IPS-18a (cell line): ENCODE data around the gene FGGY.
"Not testable (repeated sequence)": the region's sequence is repeated elsewhere in the genome, so short reads cannot be mapped to it uniquely, and the experiment has no call there.

Experiments used
- H3K27ac ChIP-seq: one replicate; pipeline ENCODE4 v1.5.1; 2013; ENCODE audit warnings: low read length
- H3K27me3 ChIP-seq: one replicate; pipeline ENCODE4 v1.6.1; 2013; ENCODE audit warnings: mild to moderate bottlenecking, low read length; ENCODE audit not compliant: control insufficient read depth, insufficient read depth
- H3K36me3 ChIP-seq: one replicate; pipeline ENCODE4 v1.6.1; 2013; ENCODE audit warnings: low read depth, low read length; ENCODE audit not compliant: control insufficient read depth
- H3K4me1 ChIP-seq: one replicate; pipeline ENCODE4 v1.6.1; 2013; ENCODE audit warnings: low read depth, low read length; ENCODE audit not compliant: control insufficient read depth
- H3K4me3 ChIP-seq: one replicate; pipeline ENCODE4 v1.5.1; 2013; ENCODE audit warnings: low read length
- H3K9ac ChIP-seq: one replicate; pipeline ENCODE4 v1.6.1; 2013; ENCODE audit warnings: mild to moderate bottlenecking, low read length, moderate library complexity
- H3K9me3 ChIP-seq: one replicate; pipeline ENCODE4 v1.6.1; 2013; ENCODE audit warnings: low read depth, low read length; ENCODE audit not compliant: control insufficient read depth

Gene FGGY

DNA sequence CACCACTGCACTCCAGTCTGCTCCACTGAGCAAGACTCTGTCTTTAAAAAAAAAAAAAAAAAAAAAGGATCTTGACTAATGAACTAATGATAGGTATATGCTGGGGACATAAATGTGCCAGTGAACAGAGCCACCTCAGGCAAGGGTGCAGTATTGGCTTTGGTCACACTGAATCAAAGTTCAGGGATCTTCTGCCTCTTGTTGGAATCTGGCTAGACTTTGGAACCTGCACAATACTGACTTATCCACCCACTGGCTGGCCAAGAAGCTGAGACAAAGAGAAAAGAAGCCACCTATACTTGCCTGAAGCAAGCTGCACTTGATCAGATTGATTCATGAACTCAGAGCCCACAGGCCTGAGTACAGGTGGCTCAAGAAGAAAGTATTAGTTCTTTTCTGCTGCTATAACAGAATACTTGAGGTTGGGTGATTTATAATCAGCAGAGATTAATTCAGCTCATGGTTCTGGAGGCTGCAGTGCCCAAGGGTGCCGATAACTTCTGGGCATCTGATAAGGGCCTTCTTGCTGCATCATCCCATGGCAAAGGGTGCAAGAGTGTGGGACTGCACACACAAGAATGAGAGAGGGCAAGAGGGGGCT, 172.0 kb downstream of the FGGY start:
- H3K27me3 ChIP-seq, result no peaks in the 10 kb centered on the region
- no peak overlapping the region for H3K9ac ChIP-seq
- H3K36me3 ChIP-seq, result no peaks in the 10 kb centered on the region
- H3K4me1 ChIP-seq, result no peaks in the 10 kb centered on the region
- no peak overlapping the region for H3K27ac ChIP-seq
- H3K9me3 ChIP-seq, result no peaks in the 10 kb centered on the region
- H3K4me3 ChIP-seq, result no peak overlapping the region

DNA sequence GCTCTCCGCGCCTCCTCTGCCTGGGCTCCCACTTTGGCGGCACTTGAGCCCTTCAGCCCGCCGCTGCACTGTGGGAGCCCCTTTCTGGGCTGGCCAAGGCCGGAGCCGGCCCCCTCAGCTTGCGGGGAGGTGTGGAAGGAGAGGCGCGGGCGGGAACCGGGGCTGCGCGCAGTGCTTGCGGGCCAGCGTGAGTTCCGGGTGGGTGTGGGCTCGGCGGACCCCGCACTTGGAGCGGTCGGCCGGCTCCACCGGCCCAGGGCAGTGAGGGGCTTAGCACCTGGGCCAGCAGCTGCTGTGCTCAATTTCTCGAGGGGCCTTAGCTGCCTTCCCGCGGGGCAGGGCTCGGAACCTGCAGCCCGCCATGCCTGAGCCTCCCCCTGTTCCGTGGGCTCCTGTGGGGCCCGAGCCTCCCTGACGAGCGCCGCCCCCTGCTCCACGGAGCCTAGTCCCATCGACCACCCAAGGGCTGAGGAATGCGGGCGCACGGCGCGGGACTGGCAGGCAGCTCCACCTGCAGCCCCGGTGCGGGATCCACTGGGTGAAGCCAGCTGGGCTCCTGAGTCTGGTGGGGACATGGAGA, 175.2 kb downstream of the FGGY start:
- not testable (repeated sequence) for H3K27me3 ChIP-seq, H3K36me3 ChIP-seq, H3K4me3 ChIP-seq, H3K9me3 ChIP-seq, H3K27ac ChIP-seq, H3K4me1 ChIP-seq, H3K9ac ChIP-seq

DNA sequence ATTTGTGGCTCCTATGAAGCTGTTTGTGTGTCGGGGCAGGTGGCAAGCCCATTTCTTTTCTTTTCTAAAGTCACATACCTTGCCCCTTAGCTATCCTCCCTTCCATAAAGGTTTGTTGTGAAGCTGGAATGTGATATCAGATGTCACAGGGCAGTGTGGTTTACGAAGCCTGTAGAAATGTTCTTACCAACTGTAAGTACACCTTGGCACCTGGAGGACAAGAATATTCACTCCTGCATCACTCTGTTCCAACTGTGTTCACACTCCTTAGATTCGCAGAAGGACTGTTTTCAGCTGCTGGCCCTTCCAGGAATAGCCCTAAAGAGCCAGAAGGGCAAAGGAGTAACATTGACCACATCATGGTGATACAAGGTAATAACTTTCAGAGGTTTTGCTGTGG, 176.9 kb downstream of the FGGY start:
- H3K9me3 ChIP-seq, result no peaks in the 10 kb centered on the region
- no peak overlapping the region for H3K9ac ChIP-seq
- H3K4me1 ChIP-seq, result no peaks in the 10 kb centered on the region
- H3K27me3 ChIP-seq, result no peaks in the 10 kb centered on the region
- H3K36me3 ChIP-seq, result no peaks in the 10 kb centered on the region
- no peak overlapping the region for H3K27ac ChIP-seq
- no peak overlapping the region for H3K4me3 ChIP-seq

DNA sequence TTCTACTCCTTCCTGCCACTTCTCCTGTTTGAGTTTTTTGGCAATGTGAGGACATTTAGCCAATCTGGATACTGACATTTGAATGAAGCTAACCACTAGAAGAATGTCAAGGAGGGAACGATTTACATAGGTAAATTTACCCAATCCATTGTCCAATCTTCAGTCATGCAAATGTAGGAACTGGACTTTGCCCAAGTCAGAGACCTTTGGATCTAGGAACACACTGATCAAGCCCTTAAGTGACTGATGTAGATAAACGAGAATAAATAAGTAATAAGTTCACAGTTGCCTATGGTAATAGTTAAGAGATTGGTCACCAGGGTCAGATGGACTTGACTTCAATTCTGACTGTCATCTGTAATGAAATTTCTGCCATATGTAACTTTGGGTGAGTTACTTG, 177.6 kb downstream of the FGGY start:
- H3K9me3 ChIP-seq, result no peaks in the 10 kb centered on the region
- no peaks in the 10 kb centered on the region for H3K36me3 ChIP-seq
- no peak overlapping the region for H3K27ac ChIP-seq
- H3K4me1 ChIP-seq, result no peaks in the 10 kb centered on the region
- no peaks in the 10 kb centered on the region for H3K27me3 ChIP-seq
- H3K4me3 ChIP-seq, result no peak overlapping the region
- no peak overlapping the region for H3K9ac ChIP-seq

DNA sequence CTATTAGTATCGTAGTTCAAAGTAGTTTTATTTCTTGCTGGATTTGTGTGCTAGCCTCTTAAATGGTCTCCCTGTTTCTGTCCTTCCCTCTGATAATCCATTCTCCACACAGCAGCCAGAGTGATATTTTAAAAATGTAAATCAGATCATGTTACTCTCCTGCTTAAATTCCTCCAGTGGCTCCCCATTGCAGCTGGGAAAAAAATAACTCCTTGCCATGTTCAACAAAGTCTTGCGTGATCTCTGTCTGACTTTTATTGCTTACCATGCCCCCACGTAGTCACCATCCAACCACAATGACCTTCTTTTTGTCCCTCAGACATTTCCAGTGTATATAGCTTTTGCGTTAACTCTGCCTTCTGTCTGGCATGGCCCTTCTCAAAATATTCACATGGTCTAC, 178.8 kb downstream of the FGGY start:
- H3K36me3 ChIP-seq, result no peaks in the 10 kb centered on the region
- H3K4me1 ChIP-seq, result no peaks in the 10 kb centered on the region
- no peaks in the 10 kb centered on the region for H3K9me3 ChIP-seq
- H3K27me3 ChIP-seq, result no peaks in the 10 kb centered on the region
- no peak overlapping the region for H3K9ac ChIP-seq
- no peak overlapping the region for H3K4me3 ChIP-seq
- no peak overlapping the region for H3K27ac ChIP-seq

DNA sequence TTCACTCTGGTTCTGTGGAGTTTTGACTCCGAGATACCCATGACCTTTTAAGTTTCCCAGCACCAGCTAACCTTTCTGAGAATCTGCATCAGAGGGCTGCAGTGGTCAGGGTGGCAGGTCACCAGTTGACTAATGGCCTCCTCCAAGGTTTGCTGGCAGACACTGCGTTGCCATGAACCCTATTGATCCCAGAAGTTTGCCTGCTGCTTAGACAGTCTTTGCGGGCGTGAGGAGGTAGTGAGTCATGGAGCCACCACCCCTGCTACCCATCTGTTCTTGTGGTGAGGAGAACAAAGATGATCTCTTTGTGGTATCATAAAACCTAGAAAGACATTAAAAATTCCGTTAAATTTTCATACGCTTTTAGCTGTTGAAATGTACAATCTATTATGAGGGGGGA, 180.4 kb downstream of the FGGY start:
- Histone ChIP-seq H3K4me3 (no peak overlapping the region), H3K27ac (no peak overlapping the region)

DNA sequence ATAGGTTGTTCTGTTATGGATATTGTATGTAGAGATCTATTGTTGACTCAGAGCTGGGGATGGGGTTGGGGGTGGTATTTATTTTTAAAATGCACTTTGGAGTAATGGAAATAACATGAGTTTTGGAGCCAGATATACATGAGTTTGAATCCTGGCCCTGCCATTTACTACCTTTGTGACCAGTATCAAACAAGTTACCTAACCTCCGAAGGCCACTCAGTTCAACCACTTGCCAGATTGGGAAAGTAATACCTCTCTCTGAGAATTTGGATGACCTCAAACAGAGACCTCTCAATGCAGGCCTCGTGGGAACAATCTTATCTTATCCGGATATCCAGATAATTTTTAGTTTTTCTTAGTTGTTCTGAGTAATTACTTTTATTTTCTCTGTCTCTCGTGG, 181.0 kb downstream of the FGGY start:
- Histone ChIP-seq H3K9me3 (no peaks in the 10 kb centered on the region), H3K27me3 (no peaks in the 10 kb centered on the region), H3K4me3 (no peak overlapping the region), H3K9ac (no peak overlapping the region), H3K36me3 (no peaks in the 10 kb centered on the region), H3K4me1 (no peaks in the 10 kb centered on the region), H3K27ac (no peak overlapping the region)

More for the DNA sequence above, 180.4 kb downstream of the FGGY start:
- H3K36me3 ChIP-seq, result no peaks in the 10 kb centered on the region
- no peaks in the 10 kb centered on the region for H3K4me1 ChIP-seq
- H3K27me3 ChIP-seq, result no peaks in the 10 kb centered on the region
- H3K9me3 ChIP-seq, result no peaks in the 10 kb centered on the region
- H3K9ac ChIP-seq, result no peak overlapping the region

DNA sequence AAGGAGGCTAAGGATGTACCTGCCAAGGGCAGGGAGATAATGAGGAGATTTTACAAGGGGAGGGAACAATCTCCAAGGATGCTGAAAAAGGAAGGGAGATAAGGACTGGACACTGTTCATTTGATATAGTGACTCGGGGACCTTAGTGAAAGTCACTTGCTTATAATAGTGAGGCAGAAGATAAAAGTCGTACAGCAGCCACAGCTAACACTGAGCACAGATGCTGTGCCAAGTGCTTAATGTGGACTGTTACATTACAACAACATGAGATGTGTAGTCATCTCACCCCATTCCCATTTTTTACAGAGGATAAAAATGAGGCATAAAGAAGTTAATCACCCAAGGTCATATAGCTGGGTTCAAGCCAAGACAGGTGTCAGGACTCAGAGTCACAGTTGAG, 181.9 kb downstream of the FGGY start:
- H3K27me3 ChIP-seq, result no peaks in the 10 kb centered on the region
- H3K9ac ChIP-seq, result no peak overlapping the region
- no peak overlapping the region for H3K4me3 ChIP-seq
- no peak overlapping the region for H3K27ac ChIP-seq
- H3K9me3 ChIP-seq, result no peaks in the 10 kb centered on the region
- no peaks in the 10 kb centered on the region for H3K36me3 ChIP-seq
- no peaks in the 10 kb centered on the region for H3K4me1 ChIP-seq

DNA sequence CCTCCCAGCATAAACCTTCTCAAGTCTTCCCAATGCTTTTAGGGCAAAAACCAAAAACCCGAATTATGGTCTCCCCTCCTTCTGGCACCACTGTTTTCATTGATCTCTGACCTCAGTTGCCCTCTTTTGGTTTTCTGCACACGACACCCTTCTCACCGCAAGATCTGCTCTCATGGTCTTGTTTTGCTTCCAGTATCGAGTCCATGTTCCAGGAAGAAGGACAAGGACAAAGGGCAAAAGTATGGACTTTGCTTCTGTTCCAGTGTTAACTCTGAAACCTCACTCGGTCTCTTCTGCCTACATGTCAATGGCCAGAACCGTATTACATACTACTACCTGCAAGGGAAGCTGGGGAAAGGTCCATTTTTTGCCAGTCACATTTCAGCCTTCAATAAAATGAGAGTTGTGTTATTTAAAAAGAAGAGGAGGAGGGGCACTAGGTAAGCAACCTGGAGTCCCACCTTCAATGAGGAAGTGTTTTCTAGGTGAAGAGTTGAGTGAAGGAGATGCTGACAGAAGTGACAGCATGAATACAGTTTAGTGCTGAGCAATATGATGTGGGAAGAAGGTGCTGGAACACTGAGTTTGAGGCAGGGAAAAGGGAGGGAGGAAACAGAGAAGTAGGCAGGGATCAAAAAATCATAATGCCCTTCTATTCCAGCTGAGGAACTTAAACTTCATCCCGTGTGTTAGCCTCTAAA, 183.4 kb downstream of the FGGY start:
- Histone ChIP-seq H3K4me1 (no peaks in the 10 kb centered on the region), H3K9ac (no peak overlapping the region), H3K36me3 (no peaks in the 10 kb centered on the region), H3K27ac (no peak overlapping the region), H3K9me3 (no peaks in the 10 kb centered on the region), H3K4me3 (no peak overlapping the region), H3K27me3 (no peaks in the 10 kb centered on the region)

DNA sequence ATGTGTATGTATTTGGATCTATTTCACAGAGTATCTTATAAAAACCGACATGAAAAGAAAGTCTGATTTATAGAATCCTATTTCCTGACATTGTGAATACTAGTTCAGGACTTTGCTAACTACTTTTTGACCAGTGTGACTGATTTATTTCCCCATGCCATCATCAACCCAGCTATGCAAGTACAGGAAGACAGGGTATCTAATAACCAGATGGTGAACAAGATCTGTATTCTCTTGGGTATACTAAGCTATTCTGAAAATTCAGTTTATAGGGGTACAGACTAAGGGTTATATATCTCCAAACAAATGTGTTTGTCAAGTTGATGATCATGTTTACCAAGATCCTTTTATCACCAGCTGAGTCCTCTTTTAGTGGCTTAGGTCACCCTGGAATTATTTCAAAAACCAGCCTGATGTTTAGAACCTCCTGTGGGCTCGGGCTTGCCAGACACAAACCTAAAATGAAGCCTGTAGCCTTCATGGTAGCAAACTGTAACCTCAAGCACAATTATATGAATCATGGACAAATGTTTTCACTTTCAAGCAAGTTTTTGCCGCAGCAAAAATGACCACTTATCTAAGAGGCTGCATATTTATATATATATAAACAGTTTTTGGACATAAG, 185.1 kb downstream of the FGGY start:
- no peaks in the 10 kb centered on the region for H3K4me1 ChIP-seq
- no peak overlapping the region for H3K9ac ChIP-seq

DNA sequence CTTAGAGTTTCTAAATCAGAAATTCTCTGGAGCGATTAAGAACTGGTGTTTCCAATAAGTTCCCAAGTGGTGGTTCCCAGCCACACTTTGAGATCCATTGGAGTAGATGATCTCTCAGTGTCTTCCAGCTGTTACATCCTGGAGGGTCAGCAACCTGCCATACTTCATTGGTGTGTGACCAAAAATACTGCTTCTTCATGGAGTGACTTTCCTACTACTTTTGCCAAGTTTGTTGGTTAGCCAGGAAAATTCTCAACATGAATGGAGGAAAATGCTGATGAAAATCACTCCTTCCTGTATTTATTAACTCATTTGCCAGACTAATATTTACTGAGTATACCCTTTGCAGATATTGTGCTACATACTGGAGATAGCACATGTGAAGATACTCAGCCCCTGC, 186.1 kb downstream of the FGGY start:
- Histone ChIP-seq H3K36me3 (no peaks in the 10 kb centered on the region), H3K4me3 (no peak overlapping the region), H3K27ac (no peak overlapping the region), H3K4me1 (no peaks in the 10 kb centered on the region), H3K9me3 (no peaks in the 10 kb centered on the region), H3K9ac (no peak overlapping the region), H3K27me3 (no peaks in the 10 kb centered on the region)

More for the DNA sequence above, 185.1 kb downstream of the FGGY start:
- H3K27ac ChIP-seq, result no peak overlapping the region
- H3K27me3 ChIP-seq, result no peaks in the 10 kb centered on the region
- H3K9me3 ChIP-seq, result no peaks in the 10 kb centered on the region
- H3K4me3 ChIP-seq, result no peak overlapping the region
- H3K36me3 ChIP-seq, result no peaks in the 10 kb centered on the region
